Fibroblast of the aortic adventitia (primary cell): Measurements from ENCODE around the gene ZFAND3. TPM values are rescaled to one million over a fixed set of nuclear protein-coding genes. Genes with fewer than 3 reads are reported as not detected.

Experiments used
- DNase-seq: peaks from one replicate; pipeline ENCODE4 v3.0.0-alpha.2; 2010; ENCODE audit warnings: low read depth
- H3K4me3 ChIP-seq: 2 replicates; pipeline ENCODE4 v1.5.1; 2011; ENCODE audit warnings: low read depth, mild to moderate bottlenecking, control low read depth, low read length, moderate library complexity
- CTCF ChIP-seq: IDR thresholded peaks from 2 replicates; pipeline ENCODE4 v1.5.1; 2011; ENCODE audit warnings: mild to moderate bottlenecking, low read length, control low read depth, inconsistent platforms; ENCODE audit not compliant: insufficient read depth
- small RNA-seq: library from RNA; depleted of rRNA; stranded (forward); fragments of <200 nt; gene quantifications from one replicate; pipeline ENCODE3, GENCODE V24; 2012
- total RNA-seq: library from RNA; depleted of rRNA; stranded (reverse); fragments of >200 nt; gene quantifications from 2 replicates; pipeline ENCODE4 v1.2.3, GENCODE V29; 2012; ENCODE audit warnings: low replicate concordance

ZFAND3 gene
- total RNA-seq, 1 donor: 31.3 TPM

DNA sequence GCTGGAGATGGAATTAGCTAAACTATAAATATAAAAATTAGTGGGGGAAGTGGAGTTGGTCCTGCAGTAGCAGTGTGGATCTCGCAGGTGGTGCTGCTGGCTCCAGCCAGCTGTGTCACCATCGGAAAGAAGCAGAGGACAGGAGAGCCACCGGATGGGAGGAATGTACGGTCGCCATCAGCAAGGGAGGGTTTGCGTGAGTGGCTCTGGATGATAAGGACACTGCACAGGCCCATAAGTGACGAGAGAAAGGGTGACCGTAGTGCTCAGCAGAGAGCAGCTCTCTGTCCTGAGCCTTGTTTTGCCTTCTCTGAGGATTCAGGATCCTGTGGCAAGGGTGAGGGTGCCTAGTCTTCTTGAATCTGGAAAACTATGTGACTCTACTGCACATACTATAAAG, 378.7 kb downstream of the ZFAND3 start:
- H3K4me3 ChIP-seq: no peak overlapping the region
- TF ChIP-seq CTCF: no peak
- DNase-seq: no peak

Small RNAs within 50 kb of the gene (small RNA-seq; reads per million reads assigned to genes)
- gene RN7SL285P (not detected), gene RNU1-87P (not detected)

Other genes with a start within 250 kb of the ZFAND3 start
- gene MDGA1, start 121.8 kb upstream of the ZFAND3 start, total RNA-seq: 5.1 and 11.4 TPM in 2 replicates